KBM-7 (cell line): Measurements from ENCODE around the gene GPC6.
"Not testable (repeated sequence)": the region's sequence is repeated elsewhere in the genome, so short reads cannot be mapped to it uniquely, and the experiment has no call there.

Experiments used
- DNase-seq: peaks from one replicate; pipeline ENCODE4 v3.0.0-alpha.2; 2015
- in situ Hi-C: fragments of 300-500 bp; cut with MboI; formaldehyde crosslinking; loops from 2 replicates; pipeline ENCODE4 v1.14.3; 2020; ENCODE audit warnings: low sequenced_read_pairs, low pct_unique_long_range_greater_than_20kb, mixed read lengths

Gene GPC6

GRCh38 chr13:93460005-93460404 is 233.4 kb downstream of the GPC6 start:
- in situ Hi-C loops = no loop called here

GRCh38 chr13:93462151-93462550 is 235.5 kb downstream of the GPC6 start:
- no peak for DNase-seq
- in situ Hi-C loops = no loop called here

More at GRCh38 chr13:93460005-93460404, 233.4 kb downstream of the GPC6 start:
- no peak for DNase-seq

GRCh38 chr13:93466502-93467036 is 240.0 kb downstream of the GPC6 start:
- in situ Hi-C loops = no loop called here
- no peak for DNase-seq

GRCh38 chr13:93467175-93467574 is 240.6 kb downstream of the GPC6 start:
- in situ Hi-C loops = no loop called here
- no peak for DNase-seq

- DNase-seq = no peak
- in situ Hi-C loops = no loop called here
These were observed 241.8 kb downstream of the GPC6 start for GRCh38 chr13:93468433-93468832.

- in situ Hi-C loops = no loop called here
- no peak for DNase-seq
These were observed 245.7 kb downstream of the GPC6 start for GRCh38 chr13:93472296-93472695.

- in situ Hi-C loops = no loop called here
- DNase-seq = no peak
These were observed 246.2 kb downstream of the GPC6 start for GRCh38 chr13:93472814-93473296.

GRCh38 chr13:93473441-93474270 is 247.0 kb downstream of the GPC6 start:
- in situ Hi-C loops = no loop called here
- DNase-seq = no peak

GRCh38 chr13:93476175-93476574 is 249.6 kb downstream of the GPC6 start:
- no peak for DNase-seq
- in situ Hi-C loops = no loop called here

GRCh38 chr13:93477238-93477637 is 250.6 kb downstream of the GPC6 start:
- no peak for DNase-seq
- in situ Hi-C loops = no loop called here

- in situ Hi-C loops = no loop called here
- DNase-seq = no peak
These were observed 254.0 kb downstream of the GPC6 start for GRCh38 chr13:93480553-93481106.

GRCh38 chr13:93496117-93496516 is 269.5 kb downstream of the GPC6 start:
- in situ Hi-C loops = not testable (repeated sequence)

GRCh38 chr13:93496985-93497673 is 270.5 kb downstream of the GPC6 start:
- no peak for DNase-seq
- in situ Hi-C loops = no loop called here

More at GRCh38 chr13:93496117-93496516, 269.5 kb downstream of the GPC6 start:
- DNase-seq = not testable (repeated sequence)

- in situ Hi-C loops = no loop called here
- DNase-seq = no peak
These were observed 273.4 kb downstream of the GPC6 start for GRCh38 chr13:93499991-93500390.

GRCh38 chr13:93502071-93502470 is 275.5 kb downstream of the GPC6 start:
- in situ Hi-C loops = no loop called here
- no peak for DNase-seq

- in situ Hi-C loops = no loop called here
- no peak for DNase-seq
These were observed 276.5 kb downstream of the GPC6 start for GRCh38 chr13:93502987-93503615.

- in situ Hi-C loops = no loop called here
- DNase-seq = no peak
These were observed 278.7 kb downstream of the GPC6 start for GRCh38 chr13:93505104-93505952.

- no peak for DNase-seq
- in situ Hi-C loops = no loop called here
These were observed 284.4 kb downstream of the GPC6 start for GRCh38 chr13:93511011-93511410.
